Small intestine (tissue), 7 donors: Measurements from ENCODE around the gene KNSTRN. TPM values are rescaled to one million over a fixed set of nuclear protein-coding genes. Genes with fewer than 3 reads are reported as not detected.

Experiments
- DNase-seq, 2 donors: peaks; one replicate each; pipeline versions ENCODE4 v3.0.0 to v3.0.0-alpha.2; 2013
- FAIRE-seq: peaks from 2 replicates; lab custom pipeline; 2012; peaks lifted over from hg19 to GRCh38; lab: Jason Lieb, UNC
- H3K27ac ChIP-seq, 3 donors: one replicate each; pipeline ENCODE4 v1.5.1; 2013; ENCODE audit warnings: low read length in 2 of 3, mild to moderate bottlenecking in 2 of 3, control low read depth in 1 of 3, inconsistent platforms in 1 of 3, low read depth in 1 of 3, moderate library complexity in 1 of 3
- H3K27me3 ChIP-seq, 3 donors: one replicate each; pipeline ENCODE4 v1.6.1; 2013; ENCODE audit warnings: low read length in 3 of 3, inconsistent platforms in 1 of 3; ENCODE audit not compliant: control insufficient read depth in 3 of 3, insufficient read depth in 3 of 3
- H3K36me3 ChIP-seq, 3 donors: one replicate each; pipeline ENCODE4 v1.6.1; 2013; ENCODE audit warnings: low read length in 3 of 3, inconsistent platforms in 1 of 3, low read depth in 1 of 3, mild to moderate bottlenecking in 1 of 3, moderate library complexity in 1 of 3; ENCODE audit not compliant: control insufficient read depth in 3 of 3, insufficient read depth in 2 of 3
- H3K4me1 ChIP-seq, 3 donors: one replicate each; pipeline ENCODE4 v1.6.1; 2013; ENCODE audit warnings: low read length in 2 of 3, inconsistent platforms in 1 of 3, low read depth in 1 of 3, mild to moderate bottlenecking in 1 of 3, moderate library complexity in 1 of 3; ENCODE audit not compliant: control insufficient read depth in 3 of 3, insufficient read depth in 2 of 3
- H3K4me3 ChIP-seq, 3 donors: one replicate each; pipeline ENCODE4 v1.5.1; 2013; ENCODE audit warnings: low read length in 3 of 3, control low read depth in 1 of 3, inconsistent platforms in 1 of 3, low read depth in 1 of 3, mild to moderate bottlenecking in 1 of 3, moderate library complexity in 1 of 3
- H3K9me3 ChIP-seq, 2 donors: one replicate each; pipeline ENCODE4 v1.6.1; 2013; ENCODE audit warnings: low read depth in 1 of 2, low read length in 1 of 2; ENCODE audit not compliant: control insufficient read depth in 2 of 2, insufficient read depth in 1 of 2
- WGBS, 3 donors: extraction: QIAGEN DNeasy Blood & Tissue Kit; methylation state at CpG; one replicate each; pipeline ENCODE4 v1.1.7; 2013; 5-methylcytosine and 5-hydroxymethylcytosine counted together
- polyA plus RNA-seq, 4 donors: library from polyadenylated mRNA; stranded (reverse) in 3 of 4; unstranded in 1 of 4; fragments of 200-250 nt in 3 of 4; fragments of 120-200 nt in 1 of 4; gene quantifications; one replicate each; pipeline versions ENCODE4 v1.2.1 to v1.2.3, GENCODE V29; 2013
- donor health status: healthy with polysubstance abuse.
- donor health status: control.
- donor health status: control.
- donor health status: Bipolar disorder and iron deficiency.
- donor health status: healthy.

The KNSTRN gene
- polyA plus RNA-seq, 4 donors: 4.1 to 24.3 (median 12.9) TPM

- no peaks in the 10 kb centered on the region for H3K27me3 ChIP-seq
- H3K27ac ChIP-seq: peak overlapping the region; percentile 90 to 99 (median 97)
- no peak overlapping the region for H3K4me3 ChIP-seq
- FAIRE-seq: no peak
- H3K4me1 ChIP-seq: peaks cover 10 to 77% (median 10%) of the 10 kb centered on the region in 3 donors
- no peaks in the 10 kb centered on the region for H3K9me3 ChIP-seq
- peaks cover 0 to 13% (median 4%) of the 10 kb centered on the region in 3 donors for H3K36me3 ChIP-seq
- 29 to 69% (median 50%) methylated on average over 5 of the region's 5 CpGs for WGBS, 3 donors
- no peak for DNase-seq
Measured at GRCh38 chr15:40348474-40348870, 34.0 kb upstream of the KNSTRN start.

GRCh38 chr15:40349163-40349562 lies 33.4 kb upstream of the KNSTRN start:
- peaks cover 10 to 77% (median 10%) of the 10 kb centered on the region in 3 donors for H3K4me1 ChIP-seq
- no peaks in the 10 kb centered on the region for H3K27me3 ChIP-seq
- no peak for FAIRE-seq
- DNase-seq: peak; percentile 83 to 87
- peak overlapping the region; percentile 90 to 99 (median 97) for H3K27ac ChIP-seq
- H3K9me3 ChIP-seq: no peaks in the 10 kb centered on the region
- H3K4me3 ChIP-seq: no peak overlapping the region
- WGBS, 3 donors: 41 to 68% (median 59%) methylated on average over 5 of the region's 5 CpGs
- peaks cover 0 to 20% (median 7%) of the 10 kb centered on the region in 3 donors for H3K36me3 ChIP-seq

GRCh38 chr15:40352281-40352901 lies 30.1 kb upstream of the KNSTRN start:
- WGBS, 3 donors: 15 to 63% (median 38%) methylated on average over 7 of the region's 7 CpGs
- no peaks in the 10 kb centered on the region for H3K9me3 ChIP-seq
- FAIRE-seq (no peak), DNase-seq (peak; percentile 54 to 60)
- peaks cover 6 to 70% (median 7%) of the 10 kb centered on the region in 3 donors for H3K4me1 ChIP-seq
- H3K36me3 ChIP-seq: peaks cover 0 to 50% (median 23%) of the 10 kb centered on the region in 3 donors
- H3K27ac ChIP-seq: peak overlapping the region; percentile 85 to 97 (median 90)
- peak overlapping the region; percentile 1 to 64 (median 60) for H3K4me3 ChIP-seq
- H3K27me3 ChIP-seq: no peaks in the 10 kb centered on the region

GRCh38 chr15:40353697-40354096 lies 28.8 kb upstream of the KNSTRN start:
- Histone ChIP-seq H3K36me3 (peaks cover 0 to 50% (median 23%) of the 10 kb centered on the region in 3 donors), H3K4me3 (peak overlapping the region in 2 of 3 donors; percentile 60 to 64), H3K4me1 (peaks cover 3 to 67% (median 5%) of the 10 kb centered on the region in 3 donors), H3K27me3 (peaks cover 0 to under 1% (median 0%) of the 10 kb centered on the region in 3 donors), H3K27ac (peak overlapping the region; percentile 90 to 97 (median 92)), H3K9me3 (no peaks in the 10 kb centered on the region)
- peak; percentile 90 to 97 for DNase-seq
- no peak for FAIRE-seq
- 16 to 59% (median 51%) methylated on average over 5 of the region's 5 CpGs for WGBS, 3 donors

GRCh38 chr15:40354408-40355171 lies 27.9 kb upstream of the KNSTRN start:
- H3K27me3 ChIP-seq: peaks cover 0 to 8% (median 0%) of the 10 kb centered on the region in 3 donors
- FAIRE-seq (no peak), DNase-seq (peak in 1 of 2 donors; percentile 45)
- H3K9me3 ChIP-seq: no peaks in the 10 kb centered on the region
- H3K36me3 ChIP-seq: peaks cover 0 to 50% (median 23%) of the 10 kb centered on the region in 3 donors
- peaks cover 0 to 60% (median 3%) of the 10 kb centered on the region in 3 donors for H3K4me1 ChIP-seq
- 33 to 41% (median 38%) methylated on average over 9 of the region's 9 CpGs for WGBS, 3 donors
- peak overlapping the region; percentile 90 to 97 (median 92) for H3K27ac ChIP-seq
- peak overlapping the region in 2 of 3 donors; percentile 60 to 64 for H3K4me3 ChIP-seq

GRCh38 chr15:40355976-40356585 lies 26.4 kb upstream of the KNSTRN start:
- WGBS, 3 donors: 60 to 84% (median 70%) methylated on average over 5 of the region's 5 CpGs
- Histone ChIP-seq H3K27me3 (peaks cover 0 to 8% (median 0%) of the 10 kb centered on the region in 3 donors), H3K9me3 (no peaks in the 10 kb centered on the region), H3K4me3 (no peak overlapping the region), H3K27ac (peak overlapping the region in 1 of 3 donors; percentile 92), H3K4me1 (peaks cover 0 to 49% (median 3%) of the 10 kb centered on the region in 3 donors), H3K36me3 (peaks cover 0 to 52% (median 23%) of the 10 kb centered on the region in 3 donors)
- FAIRE-seq: no peak
- no peak for DNase-seq

- H3K4me1 ChIP-seq: peaks cover 0 to 49% (median 3%) of the 10 kb centered on the region in 3 donors
- H3K27ac ChIP-seq: peak overlapping the region; percentile 23 to 83 (median 57)
- H3K4me3 ChIP-seq: no peak overlapping the region
- WGBS, 3 donors: 16 to 57% (median 27%) methylated on average over 1 of the region's 1 CpG
- H3K27me3 ChIP-seq: peaks cover 0 to 8% (median 0%) of the 10 kb centered on the region in 3 donors
- H3K36me3 ChIP-seq: peaks cover 0 to 50% (median 23%) of the 10 kb centered on the region in 3 donors
- no peak for FAIRE-seq
- H3K9me3 ChIP-seq: no peaks in the 10 kb centered on the region
- peak in 1 of 2 donors; percentile 70 for DNase-seq
Measured at GRCh38 chr15:40357246-40357645, 25.3 kb upstream of the KNSTRN start.
